Mesendoderm (in vitro differentiated cells): ENCODE data around the gene TPO.
"Not testable (repeated sequence)": the region's sequence is repeated elsewhere in the genome, so short reads cannot be mapped to it uniquely, and the experiment has no call there.

Experiments used
- DNase-seq: peaks from one replicate; pipeline ENCODE4 v3.0.0; 2013
- H2AK5ac ChIP-seq: 2 replicates; pipeline ENCODE4 v1.6.1; 2013; ENCODE audit warnings: low read length, inconsistent platforms
- H2BK120ac ChIP-seq: 2 replicates; pipeline ENCODE4 v1.6.1; 2013; ENCODE audit warnings: low read depth, mild to moderate bottlenecking, low read length, moderate library complexity, mixed read lengths
- H2BK15ac ChIP-seq: replicated peaks from 2 replicates; pipeline ENCODE4 v1.6.1; 2013; ENCODE audit warnings: low read depth, mild to moderate bottlenecking, moderate library complexity
- H2BK5ac ChIP-seq: 2 replicates; pipeline ENCODE4 v1.6.1; 2013; ENCODE audit warnings: low read length, inconsistent platforms
- H3K18ac ChIP-seq: 2 replicates; pipeline ENCODE4 v1.6.1; 2013; ENCODE audit warnings: mild to moderate bottlenecking, low read length, mixed read lengths
- H3K23ac ChIP-seq: one replicate; pipeline ENCODE4 v1.6.1; 2013; ENCODE audit warnings: low read length
- H3K27ac ChIP-seq: 2 replicates; pipeline ENCODE4 v1.5.1; 2013; ENCODE audit warnings: low read depth, mild to moderate bottlenecking, inconsistent platforms, low read length, moderate library complexity
- H3K27me3 ChIP-seq: 2 replicates; pipeline ENCODE4 v1.6.1; 2013; ENCODE audit warnings: low read length, control low read depth, mild to moderate bottlenecking, inconsistent platforms; ENCODE audit not compliant: insufficient read depth, poor library complexity
- H3K36me3 ChIP-seq: 2 replicates; pipeline ENCODE4 v1.6.1; 2013; ENCODE audit warnings: low read length, inconsistent platforms; ENCODE audit not compliant: control insufficient read depth, insufficient read depth
- H3K4ac ChIP-seq: one replicate; pipeline ENCODE4 v1.6.1; 2013; ENCODE audit warnings: low read depth, mild to moderate bottlenecking, low read length, moderate library complexity
- H3K4me1 ChIP-seq: 2 replicates; pipeline ENCODE4 v1.6.1; 2013; ENCODE audit warnings: low read depth, low read length, inconsistent platforms; ENCODE audit not compliant: control insufficient read depth
- H3K4me2 ChIP-seq: 2 replicates; pipeline ENCODE4 v1.6.1; 2013; ENCODE audit warnings: low read length
- H3K4me3 ChIP-seq: 2 replicates; pipeline ENCODE4 v1.5.1; 2013; ENCODE audit warnings: mild to moderate bottlenecking, low read length
- H3K56ac ChIP-seq: one replicate; pipeline ENCODE4 v1.6.1; 2013; ENCODE audit warnings: low read length
- H3K79me1 ChIP-seq: 2 replicates; pipeline ENCODE4 v1.6.1; 2013; ENCODE audit warnings: low read length, inconsistent platforms
- H3K79me2 ChIP-seq: 2 replicates; pipeline ENCODE4 v1.6.1; 2013; ENCODE audit warnings: mild to moderate bottlenecking, low read length; ENCODE audit not compliant: control insufficient read depth, insufficient read depth
- H3K9ac ChIP-seq: 2 replicates; pipeline ENCODE4 v1.6.1; 2013; ENCODE audit warnings: low read length, inconsistent platforms
- H4K5ac ChIP-seq: one replicate; pipeline ENCODE4 v1.6.1; 2013; ENCODE audit warnings: low read length
- H4K8ac ChIP-seq: one replicate; pipeline ENCODE4 v1.6.1; 2013; ENCODE audit warnings: low read depth, mild to moderate bottlenecking, control low read depth, low read length, moderate library complexity
- WGBS: extraction: QIAGEN DNeasy Blood & Tissue Kit; methylation state at CpG from one replicate; pipeline ENCODE4 v1.1.7; 2013; ENCODE audit warnings: low lambda C conversion rate, missing lambda C conversion rate; ENCODE audit not compliant: insufficient coverage; ENCODE audit errors: extremely low coverage; 5-methylcytosine and 5-hydroxymethylcytosine counted together

The TPO gene

GRCh38 chr2:1515986-1516797 lies 102.9 kb downstream of the TPO start:
- Histone ChIP-seq H2BK15ac (no peak overlapping the region), H3K4me3 (no peak overlapping the region), H3K79me1 (no peaks in the 10 kb centered on the region), H2BK120ac (no peak overlapping the region), H3K4me2 (no peak overlapping the region), H4K8ac (no peak overlapping the region), H3K27me3 (no peaks in the 10 kb centered on the region), H3K4ac (no peak overlapping the region), H2AK5ac (no peak overlapping the region), H3K27ac (no peak overlapping the region), H3K79me2 (no peaks in the 10 kb centered on the region), H2BK5ac (no peak overlapping the region), H3K18ac (no peak overlapping the region), H4K5ac (no peak overlapping the region), H3K56ac (no peak overlapping the region), H3K4me1 (no peaks in the 10 kb centered on the region), H3K36me3 (no peaks in the 10 kb centered on the region), H3K23ac (no peak overlapping the region), H3K9ac (no peak overlapping the region)
- WGBS, result no CpG with 5 or more reads among the region's 23 CpGs
- no peak for DNase-seq

- Histone ChIP-seq H3K4ac (no peak overlapping the region), H2BK5ac (no peak overlapping the region), H2BK15ac (no peak overlapping the region), H2AK5ac (no peak overlapping the region), H3K4me1 (no peaks in the 10 kb centered on the region), H4K8ac (no peak overlapping the region), H3K79me2 (no peaks in the 10 kb centered on the region), H3K79me1 (no peaks in the 10 kb centered on the region), H3K18ac (no peak overlapping the region), H3K56ac (no peak overlapping the region), H2BK120ac (no peak overlapping the region), H3K4me2 (no peak overlapping the region), H3K23ac (no peak overlapping the region), H3K27ac (no peak overlapping the region), H4K5ac (no peak overlapping the region), H3K27me3 (no peaks in the 10 kb centered on the region), H3K4me3 (no peak overlapping the region), H3K9ac (no peak overlapping the region), H3K36me3 (no peaks in the 10 kb centered on the region)
- DNase-seq, result no peak
- WGBS, result no CpG with 5 or more reads among the region's 7 CpGs
Observed at GRCh38 chr2:1516798-1517060, 103.5 kb downstream of the TPO start.

- not testable (repeated sequence) for H2AK5ac ChIP-seq, H2BK120ac ChIP-seq, H3K18ac ChIP-seq, H3K79me2 ChIP-seq, H3K4me2 ChIP-seq, H3K56ac ChIP-seq, H4K5ac ChIP-seq, H3K4me1 ChIP-seq, H3K4ac ChIP-seq, H4K8ac ChIP-seq, H3K27me3 ChIP-seq, H3K4me3 ChIP-seq, H3K27ac ChIP-seq, H3K79me1 ChIP-seq, H3K36me3 ChIP-seq, H2BK15ac ChIP-seq, H2BK5ac ChIP-seq, H3K9ac ChIP-seq, H3K23ac ChIP-seq, DNase-seq
- no CpG with 5 or more reads among the region's 5 CpGs for WGBS
Observed at GRCh38 chr2:1517291-1517690, 104.0 kb downstream of the TPO start.

GRCh38 chr2:1517786-1518185 lies 104.5 kb downstream of the TPO start:
- H2BK15ac ChIP-seq, result no peak overlapping the region
- H2BK120ac ChIP-seq, result no peak overlapping the region
- H3K23ac ChIP-seq, result no peak overlapping the region
- H2AK5ac ChIP-seq, result no peak overlapping the region
- no peaks in the 10 kb centered on the region for H3K4me1 ChIP-seq
- H3K9ac ChIP-seq, result no peak overlapping the region
- H3K18ac ChIP-seq, result no peak overlapping the region
- DNase-seq, result no peak
- H3K36me3 ChIP-seq, result no peaks in the 10 kb centered on the region
- no peaks in the 10 kb centered on the region for H3K27me3 ChIP-seq
- H2BK5ac ChIP-seq, result no peak overlapping the region
- no peak overlapping the region for H3K4ac ChIP-seq
- no peak overlapping the region for H4K8ac ChIP-seq
- no peak overlapping the region for H3K27ac ChIP-seq
- no peak overlapping the region for H4K5ac ChIP-seq
- no peak overlapping the region for H3K4me2 ChIP-seq
- H3K79me2 ChIP-seq, result no peaks in the 10 kb centered on the region
- no CpG with 5 or more reads among the region's 5 CpGs for WGBS
- no peak overlapping the region for H3K56ac ChIP-seq
- no peaks in the 10 kb centered on the region for H3K79me1 ChIP-seq
- H3K4me3 ChIP-seq, result no peak overlapping the region

- Histone ChIP-seq H3K4me3 (no peak overlapping the region), H3K4me1 (no peaks in the 10 kb centered on the region)
Observed at GRCh38 chr2:1518331-1518803, 105.1 kb downstream of the TPO start.

More at GRCh38 chr2:1518331-1518803, 105.1 kb downstream of the TPO start:
- Histone ChIP-seq H2BK120ac (no peak overlapping the region), H3K27ac (no peak overlapping the region), H3K18ac (no peak overlapping the region), H3K79me2 (no peaks in the 10 kb centered on the region), H4K5ac (no peak overlapping the region), H2AK5ac (no peak overlapping the region), H2BK15ac (no peak overlapping the region), H2BK5ac (no peak overlapping the region), H3K4me2 (no peak overlapping the region), H3K4ac (no peak overlapping the region), H3K9ac (no peak overlapping the region), H4K8ac (no peak overlapping the region), H3K23ac (no peak overlapping the region), H3K79me1 (no peaks in the 10 kb centered on the region), H3K36me3 (no peaks in the 10 kb centered on the region), H3K27me3 (no peaks in the 10 kb centered on the region), H3K56ac (no peak overlapping the region)
- DNase-seq, result no peak
- no CpG with 5 or more reads among the region's 3 CpGs for WGBS
